CD4-positive, alpha-beta T cell treated with Interleukin-1 beta for 1 hour (primary cell): Measurements from ENCODE around the gene MYL5.
"Not testable (repeated sequence)": the region's sequence is repeated elsewhere in the genome, so short reads cannot be mapped to it uniquely, and the experiment has no call there.

ENCODE experiments used
- DNase-seq, 2 donors: peaks; one replicate each; pipeline ENCODE4 v3.0.0-alpha.2; 2020 to 2022

MYL5 gene

DNA sequence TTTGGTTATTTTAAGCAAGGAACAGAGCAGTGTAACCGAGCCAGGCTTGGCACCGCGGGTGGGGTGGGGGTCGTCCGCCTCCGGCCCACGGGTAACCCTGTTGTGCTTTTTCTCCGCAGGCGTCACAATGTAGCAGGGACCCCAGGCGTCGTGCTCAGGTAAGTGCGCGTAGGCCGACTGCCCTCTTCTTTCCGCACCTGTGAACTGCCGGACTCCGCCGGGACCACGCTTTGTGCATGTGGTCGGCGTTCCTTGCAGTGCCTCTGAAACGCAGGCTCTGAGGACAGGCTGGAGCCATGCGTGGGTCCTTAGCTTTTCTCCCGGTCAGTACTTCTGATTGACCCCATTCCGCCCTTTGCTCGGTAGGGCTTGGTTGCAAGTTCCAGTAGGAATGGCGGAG, 56.2 kb downstream of the MYL5 start:
- DNase-seq: no peak

DNA sequence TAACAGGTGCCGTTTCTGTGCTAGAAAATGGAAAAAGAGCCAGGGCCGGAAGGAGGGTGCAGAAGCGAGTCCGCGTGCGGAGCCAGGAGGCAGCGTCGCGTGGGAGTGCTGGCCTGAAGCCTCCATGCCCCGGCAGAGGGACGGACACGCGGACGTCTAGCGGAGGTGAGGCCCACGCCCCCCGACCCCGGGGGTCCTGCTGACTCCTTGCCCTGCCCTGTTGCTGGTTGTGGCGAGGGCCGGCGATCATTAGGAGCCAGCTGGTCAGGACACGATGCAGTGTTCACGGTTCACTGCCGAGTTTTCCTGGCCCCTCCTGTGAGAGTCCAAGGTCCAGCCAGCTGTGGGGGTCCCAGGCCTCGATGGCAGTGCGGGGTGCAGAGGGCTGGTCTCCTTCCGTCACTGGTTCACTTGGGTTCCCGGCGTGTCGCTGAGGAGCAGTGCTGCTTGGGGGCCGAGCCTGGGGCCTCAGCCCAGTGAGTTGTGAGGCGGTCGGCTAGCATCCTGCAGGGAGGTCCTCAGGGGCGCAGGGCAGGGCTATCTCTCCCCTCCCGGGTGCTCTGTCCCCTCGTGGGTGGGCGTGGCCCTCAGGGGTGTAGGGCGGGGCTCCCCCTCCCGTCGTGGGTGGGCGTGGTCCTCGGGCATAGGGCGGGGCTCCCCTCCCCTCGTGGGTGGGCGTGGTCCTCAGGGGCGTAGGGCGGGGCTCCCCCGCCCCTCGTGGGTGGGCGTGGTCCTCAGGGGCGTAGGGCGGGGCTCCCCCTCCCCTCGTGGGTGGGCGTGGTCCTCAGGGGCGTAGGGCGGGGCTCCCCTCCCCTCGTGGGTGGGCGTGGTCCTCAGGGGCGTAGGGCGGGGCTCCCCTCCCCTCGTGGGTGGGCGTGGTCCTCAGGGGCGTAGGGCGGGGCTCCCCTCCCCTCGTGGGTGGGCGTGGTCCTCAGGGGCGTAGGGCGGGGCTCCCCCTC, 56.9 kb downstream of the MYL5 start:
- not testable (repeated sequence) for DNase-seq
